NCI-H345 treated with DMSO at 0.1 percent for 48 hours (cell line): ENCODE measurements around the gene FOCAD.
"Not testable (repeated sequence)": the region's sequence is repeated elsewhere in the genome, so short reads cannot be mapped to it uniquely, and the experiment has no call there.

Experiments
- DNase-seq: peaks from one replicate; lab custom pipeline; 2025; ENCODE audit not compliant: unreplicated experiment; lab: John Stamatoyannopoulos, UW

The FOCAD gene, protein sequence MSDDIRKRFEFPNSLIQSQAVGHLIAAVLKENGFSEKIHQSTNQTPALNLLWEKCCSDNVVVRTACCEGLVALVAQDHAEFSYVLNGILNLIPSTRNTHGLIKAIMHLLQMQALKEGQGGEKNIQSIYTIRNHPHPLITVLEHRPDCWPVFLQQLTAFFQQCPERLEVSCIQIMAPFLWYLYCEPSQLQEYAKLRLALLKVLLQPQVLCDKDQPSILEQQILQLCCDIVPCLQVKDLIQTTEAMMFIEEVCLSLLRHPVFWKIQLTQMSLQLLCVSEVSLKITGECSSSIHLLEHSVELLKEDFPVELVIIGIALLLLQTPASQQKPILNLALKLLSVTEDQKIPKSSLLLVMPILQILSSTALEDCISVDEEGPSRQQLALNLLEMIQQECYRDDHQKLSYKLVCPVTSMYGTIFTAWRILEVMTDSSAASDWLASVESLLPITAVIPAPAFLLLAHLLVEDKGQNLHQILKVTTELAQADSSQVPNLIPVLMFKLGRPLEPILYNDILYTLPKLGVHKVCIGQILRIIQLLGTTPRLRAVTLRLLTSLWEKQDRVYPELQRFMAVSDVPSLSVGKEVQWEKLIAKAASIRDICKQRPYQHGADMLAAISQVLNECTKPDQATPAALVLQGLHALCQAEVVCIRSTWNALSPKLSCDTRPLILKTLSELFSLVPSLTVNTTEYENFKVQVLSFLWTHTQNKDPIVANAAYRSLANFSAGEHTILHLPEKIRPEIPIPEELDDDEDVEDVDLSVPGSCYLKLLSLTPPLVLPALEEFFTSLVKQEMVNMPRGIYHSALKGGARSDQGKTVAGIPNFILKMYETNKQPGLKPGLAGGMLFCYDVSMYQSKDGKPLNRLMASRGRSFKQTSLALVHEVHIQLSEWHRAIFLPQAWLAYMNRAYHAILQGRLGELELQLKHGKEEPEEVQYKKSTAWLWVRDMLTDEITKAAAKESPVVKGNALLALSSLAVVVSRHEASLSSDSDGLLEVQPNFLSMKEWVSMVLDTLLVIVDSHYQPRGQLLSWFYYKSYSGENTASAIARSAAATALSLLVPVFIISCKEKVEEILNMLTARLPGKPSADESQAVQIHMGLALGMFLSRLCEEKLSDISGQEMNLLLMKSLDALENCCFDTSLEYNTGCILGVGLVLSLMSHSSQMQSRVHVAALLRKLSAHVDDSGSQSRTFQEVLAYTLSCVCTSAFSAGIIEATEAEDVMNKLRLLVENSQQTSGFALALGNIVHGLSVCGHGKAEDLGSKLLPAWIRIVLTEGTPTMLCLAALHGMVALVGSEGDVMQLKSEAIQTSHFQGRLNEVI (N-terminal part only)

DNA sequence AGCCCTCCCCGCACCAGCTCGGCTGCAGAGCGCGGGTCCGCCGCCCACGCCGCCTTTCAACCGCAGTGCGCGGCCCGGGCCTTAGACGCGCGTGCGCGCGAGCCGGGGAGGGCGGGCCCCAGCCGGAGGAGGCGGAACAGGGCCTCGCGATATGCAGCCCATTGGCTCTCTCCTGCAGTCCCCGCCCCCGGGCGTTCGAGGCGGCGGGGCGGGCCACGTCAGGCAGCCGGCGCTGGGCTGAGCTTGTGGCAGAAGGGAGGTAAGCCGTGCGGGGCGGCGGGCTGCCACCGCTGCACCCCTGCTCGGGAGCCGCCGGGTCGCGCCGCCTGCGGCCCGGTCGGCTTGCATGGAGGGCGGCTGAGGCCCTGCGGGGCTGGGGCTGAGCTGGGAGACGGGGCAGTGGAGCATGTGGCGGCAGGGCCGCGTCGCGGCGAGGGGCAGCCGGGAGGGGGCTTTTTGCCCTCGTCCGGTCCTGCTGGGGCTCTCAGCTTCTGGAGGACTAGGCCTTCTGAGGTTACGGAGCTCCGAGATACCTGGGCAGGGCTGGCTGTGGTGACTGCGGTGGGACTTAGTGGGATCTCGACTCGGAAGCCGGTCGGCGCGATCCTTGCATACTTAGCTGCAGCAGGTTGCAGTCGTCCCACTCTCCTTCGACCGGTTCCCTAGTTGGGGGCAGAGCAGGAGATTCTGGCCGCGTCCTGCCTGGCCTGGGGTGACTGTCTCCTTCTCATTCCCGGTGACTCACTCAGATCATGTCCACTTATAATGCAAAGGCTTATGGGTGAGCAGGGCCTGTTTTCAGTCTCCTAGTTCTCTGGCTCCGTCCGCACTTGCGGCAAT is at the start of gene FOCAD:
TSS of gene FOCAD (plus strand) at position 225 of the 840 bp plus-strand sequence. CDS start 31,095 bp downstream, outside the sequence.
- DNase-seq = peak; percentile 84

DNA sequence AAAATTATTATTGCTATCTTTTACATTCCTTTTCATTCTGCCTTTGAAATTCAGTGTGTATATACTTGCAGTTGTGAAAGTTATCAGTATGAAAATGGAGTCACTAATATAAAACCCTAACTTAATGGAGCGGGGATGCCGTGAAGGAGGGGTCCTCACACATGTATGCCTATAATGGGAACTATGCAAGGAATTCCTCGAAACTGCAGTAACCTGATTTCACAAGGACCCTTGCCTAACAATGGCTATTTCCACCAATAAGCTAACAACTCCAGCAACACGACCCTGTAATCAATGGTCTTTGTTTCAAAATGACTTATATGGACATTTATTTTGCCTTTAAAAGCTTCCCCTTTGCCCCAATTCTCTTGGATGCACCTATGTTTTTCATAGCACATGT is 49.2 kb upstream of the FOCAD start:
- no peak for DNase-seq

DNA sequence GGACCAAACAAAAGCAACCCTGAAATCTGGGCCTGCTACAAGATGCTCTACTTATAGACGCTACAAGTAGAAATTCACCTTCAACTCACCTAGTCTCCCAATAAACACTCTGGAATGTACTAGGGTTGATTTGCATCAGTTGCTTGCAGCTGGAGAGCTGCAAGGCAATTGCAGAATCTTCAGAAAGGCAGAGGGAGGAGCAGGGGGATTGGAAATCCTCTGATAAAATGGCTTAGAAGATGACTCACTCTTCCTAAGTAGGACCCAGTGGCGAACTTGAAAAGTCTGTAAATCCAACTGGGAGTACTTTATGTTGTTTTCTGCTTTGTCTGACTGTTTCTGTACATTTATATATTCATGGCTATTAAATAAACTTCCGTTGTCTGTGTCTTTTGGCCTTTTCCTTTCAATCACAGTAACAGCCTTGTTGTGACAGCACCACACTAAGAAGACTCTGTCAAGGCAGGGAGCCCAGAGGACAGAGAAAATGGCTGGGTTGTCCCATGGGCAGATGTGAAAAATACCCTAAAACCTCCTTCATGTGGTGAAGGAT is 47.1 kb upstream of the FOCAD start:
- DNase-seq = no peak

DNA sequence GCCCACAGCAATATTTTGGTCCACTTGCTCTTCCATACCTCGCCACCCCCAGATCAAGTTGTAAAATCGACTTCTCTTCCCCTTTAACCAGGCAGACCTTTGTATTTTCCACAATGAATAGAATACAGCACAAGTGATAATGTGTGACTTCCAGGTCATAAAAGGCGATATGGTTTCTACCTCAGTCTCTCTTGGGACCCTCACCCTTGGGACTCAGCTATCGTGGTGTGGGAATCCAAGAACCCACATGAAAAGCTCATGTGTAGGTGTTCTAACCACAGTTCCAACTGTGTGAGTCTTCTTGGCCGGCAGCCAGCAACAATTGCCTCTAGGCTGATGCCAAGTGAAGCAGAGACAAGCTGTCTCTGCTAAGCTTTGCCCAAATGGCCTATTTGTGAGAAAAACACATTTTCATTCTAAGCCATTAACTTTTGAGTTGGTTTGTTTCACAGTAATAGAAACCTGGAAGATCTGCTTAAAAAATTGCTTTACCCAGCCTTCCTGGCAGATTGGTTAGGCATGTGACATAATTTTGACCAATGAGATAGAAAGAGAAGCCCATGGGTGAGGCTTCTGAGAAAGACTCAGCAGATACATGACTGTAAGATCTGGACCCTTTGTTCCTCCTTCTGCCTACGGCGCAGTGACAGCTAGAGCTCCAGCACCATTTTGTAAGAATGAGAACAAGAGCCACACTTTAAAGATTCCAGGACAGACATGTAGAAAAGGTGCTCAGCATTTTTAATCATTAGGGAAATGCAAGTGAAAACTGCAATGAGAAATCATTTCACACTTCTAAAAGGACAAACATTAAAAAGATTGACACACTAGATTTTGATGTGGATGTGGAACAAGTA is 43.5 kb upstream of the FOCAD start:
- peak; percentile 40 for DNase-seq

DNA sequence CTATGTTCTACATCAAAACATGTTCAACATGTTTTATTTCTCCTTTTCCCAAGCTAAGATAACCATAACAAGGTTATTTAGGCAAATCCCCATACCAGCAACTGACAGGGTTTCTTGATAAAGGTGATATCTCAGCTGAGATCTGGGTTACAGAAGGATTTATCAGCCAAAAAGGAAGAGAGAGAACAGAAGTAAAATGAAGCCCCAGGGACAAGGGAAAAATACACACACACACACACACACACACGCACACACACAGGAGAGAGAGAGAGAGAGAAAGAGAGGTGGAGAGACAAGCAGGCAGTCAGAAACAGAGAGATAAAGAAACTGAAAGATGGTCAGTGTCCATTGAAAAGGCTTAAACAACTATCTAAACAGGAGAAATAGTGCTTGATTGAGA is 42.0 kb upstream of the FOCAD start:
- DNase-seq = no peak

DNA sequence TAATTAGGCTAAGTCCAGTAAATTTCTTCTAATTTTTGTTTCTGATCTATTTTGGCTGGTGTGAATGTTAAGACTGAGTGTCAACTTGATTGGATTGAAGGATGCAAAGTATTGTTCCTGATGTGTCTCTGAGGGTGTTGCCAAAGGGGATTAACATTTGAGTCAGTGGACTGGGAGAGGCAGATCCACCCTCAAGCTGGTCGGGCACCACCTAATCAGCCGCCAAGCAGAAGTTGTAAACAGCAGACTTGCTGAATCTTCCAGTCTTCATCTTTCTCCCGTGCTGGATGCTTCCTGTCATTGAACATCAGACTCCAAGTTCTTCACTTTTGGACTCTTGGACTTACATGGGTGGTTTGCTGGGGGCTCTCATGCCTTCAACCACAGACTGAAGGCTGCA is 40.4 kb upstream of the FOCAD start:
- DNase-seq = no peak

DNA sequence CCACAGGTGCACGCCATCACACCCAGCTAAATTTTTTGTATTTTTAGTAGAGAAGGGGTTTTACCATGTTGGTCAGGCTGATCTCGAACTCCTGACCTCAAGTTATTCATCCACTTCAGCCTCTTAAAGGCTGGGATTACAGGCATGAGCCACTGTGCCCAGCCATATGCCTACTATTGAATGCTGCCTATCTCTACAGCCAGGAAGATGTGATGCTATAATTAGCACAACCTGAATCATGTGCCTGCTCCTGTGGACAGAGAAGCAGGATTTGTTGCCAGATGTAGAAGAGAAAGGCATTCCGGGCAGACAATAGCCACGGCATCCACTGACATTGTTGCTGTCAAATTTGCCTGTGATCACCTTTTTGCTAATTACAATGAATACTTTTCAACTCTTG is 37.4 kb upstream of the FOCAD start:
- DNase-seq = no peak

DNA sequence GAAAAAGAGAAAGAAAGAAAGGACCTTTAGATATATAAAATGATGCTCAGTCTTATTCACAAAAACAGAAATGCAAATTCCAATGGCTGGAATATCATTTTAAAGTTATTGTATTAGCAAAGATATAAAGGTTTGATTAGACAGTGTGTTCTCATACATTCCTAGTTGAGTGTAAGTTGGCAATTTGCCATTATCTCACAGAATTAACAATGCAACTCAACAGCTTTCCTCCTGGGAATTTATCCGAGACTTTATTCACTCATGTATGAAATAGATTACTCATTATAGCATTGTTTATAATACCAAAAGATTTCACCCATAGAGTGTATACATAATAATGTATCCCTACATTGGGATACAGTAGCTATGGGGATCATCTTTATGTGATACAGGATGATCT is 34.7 kb upstream of the FOCAD start:
- DNase-seq = peak; percentile 51

DNA sequence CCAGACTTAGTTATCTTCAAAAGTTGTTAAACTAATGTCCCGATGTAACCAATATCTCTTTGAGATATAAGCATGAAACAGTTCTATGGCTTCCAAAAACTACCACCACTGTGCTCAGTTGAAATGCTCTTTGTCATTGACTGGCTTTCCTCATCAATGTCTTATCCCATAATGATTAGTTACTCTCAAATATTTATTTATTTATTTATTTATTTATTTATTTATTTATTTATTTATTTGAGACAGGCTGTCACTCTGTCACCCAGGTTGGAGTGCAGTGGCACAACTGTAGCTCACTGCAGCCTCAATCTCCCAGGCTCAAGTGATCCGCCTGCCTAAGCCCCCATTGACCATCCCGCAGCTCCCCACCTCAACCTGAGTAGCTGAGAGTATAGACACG is 33.7 kb upstream of the FOCAD start:
- no peak for DNase-seq

DNA sequence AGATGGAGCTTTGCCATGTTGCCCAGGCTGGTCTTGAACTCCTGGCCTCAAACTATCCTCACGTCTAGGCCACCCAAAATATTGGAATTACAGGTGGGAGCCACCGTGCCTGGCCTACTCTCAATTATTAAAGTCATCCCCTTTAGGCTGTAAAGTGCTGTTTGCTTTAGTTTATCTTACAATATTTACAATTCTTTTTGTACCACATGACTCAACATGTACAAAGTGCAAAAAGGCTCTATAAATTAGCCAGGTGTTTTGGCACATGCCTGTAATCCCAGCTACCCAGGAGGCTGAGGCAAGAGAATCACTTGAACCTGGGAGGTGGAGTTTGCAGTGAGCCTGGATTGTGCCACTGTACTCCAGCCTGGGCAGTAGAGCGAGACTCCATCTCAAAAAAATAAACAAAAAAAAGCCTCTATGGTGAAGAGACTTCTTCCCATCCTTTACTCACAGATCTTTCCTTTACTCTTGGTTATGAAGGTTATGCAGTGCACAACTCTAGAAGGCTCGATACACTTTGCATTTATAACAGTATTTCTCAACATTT is 33.2 kb upstream of the FOCAD start:
- DNase-seq = no peak

DNA sequence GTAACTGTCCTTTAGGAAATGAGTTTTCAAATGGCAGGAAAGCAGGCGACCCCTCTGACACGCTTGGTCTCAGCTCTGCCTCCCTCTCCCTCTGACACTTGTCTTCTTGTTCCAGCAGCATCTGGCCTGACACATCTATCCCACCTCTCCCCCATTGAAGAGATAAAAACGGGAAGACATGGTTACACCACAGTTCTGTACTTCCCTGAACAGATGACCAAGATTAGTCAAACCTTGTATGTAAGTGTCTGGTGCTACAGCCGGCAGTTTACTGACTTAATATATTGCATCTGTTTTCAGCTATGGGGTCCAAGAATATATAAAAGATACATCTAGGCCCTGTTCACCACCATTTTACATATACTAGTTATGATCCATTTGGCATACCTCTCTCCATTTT is 32.1 kb upstream of the FOCAD start:
- no peak for DNase-seq

DNA sequence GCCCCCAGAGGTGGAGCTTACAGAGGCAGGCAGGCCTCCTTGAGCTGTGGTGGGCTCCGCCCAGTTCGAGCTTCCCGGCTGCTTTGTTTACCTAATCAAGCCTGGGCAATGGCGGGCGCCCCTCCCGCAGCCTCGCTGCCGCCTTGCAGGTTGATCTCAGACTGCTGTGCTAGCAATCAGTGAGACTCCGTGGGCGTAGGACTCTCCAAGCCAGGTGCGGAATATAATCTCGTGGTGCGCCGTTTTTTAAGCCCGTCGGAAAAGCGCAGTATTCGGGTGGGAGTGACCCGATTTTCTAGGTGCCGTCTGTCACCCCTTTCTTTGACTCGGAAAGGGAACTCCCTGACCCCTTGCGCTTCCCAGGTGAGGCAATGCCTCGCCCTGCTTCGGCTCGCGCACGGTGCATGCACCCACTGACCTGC is 25.8 kb upstream of the FOCAD start:
- not testable (repeated sequence) for DNase-seq

DNA sequence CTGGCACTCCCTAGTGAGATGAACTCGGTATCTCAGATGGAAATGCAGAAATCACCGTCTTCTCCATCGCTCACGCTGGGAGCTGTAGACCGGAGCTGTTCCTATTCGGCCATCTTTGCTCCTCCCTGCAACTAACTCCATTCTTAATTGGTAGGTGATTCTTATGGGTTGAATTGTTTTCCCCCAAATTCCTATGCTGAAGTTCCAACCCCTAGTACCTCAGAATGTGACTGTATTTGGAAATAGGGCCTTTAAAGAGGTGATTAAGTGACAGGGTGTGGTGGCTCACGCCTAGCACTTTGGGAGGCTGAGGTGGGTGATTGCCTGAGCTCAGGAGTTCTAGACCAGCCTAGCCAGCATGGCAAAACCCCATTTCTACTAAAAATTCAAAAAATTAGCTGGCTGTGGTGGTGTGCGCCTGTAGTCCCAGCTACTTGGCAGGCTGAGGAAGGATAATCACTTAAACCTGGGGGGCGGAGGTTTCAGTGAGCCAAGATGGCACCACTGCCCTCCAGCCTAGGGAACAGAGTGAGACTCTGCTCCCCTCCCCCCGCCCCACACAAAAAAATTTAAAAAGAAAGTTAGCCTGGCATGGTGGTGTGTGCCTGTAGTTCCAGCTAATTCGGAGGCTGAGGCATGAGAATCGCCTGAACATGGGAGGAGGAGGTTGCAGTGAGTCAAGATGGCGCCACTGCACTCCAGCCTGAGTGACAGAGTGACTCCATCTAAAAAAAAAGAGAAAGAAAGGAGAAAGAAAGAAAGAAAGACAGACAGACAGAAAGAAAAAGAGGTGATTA is 25.2 kb upstream of the FOCAD start:
- DNase-seq = no peak

DNA sequence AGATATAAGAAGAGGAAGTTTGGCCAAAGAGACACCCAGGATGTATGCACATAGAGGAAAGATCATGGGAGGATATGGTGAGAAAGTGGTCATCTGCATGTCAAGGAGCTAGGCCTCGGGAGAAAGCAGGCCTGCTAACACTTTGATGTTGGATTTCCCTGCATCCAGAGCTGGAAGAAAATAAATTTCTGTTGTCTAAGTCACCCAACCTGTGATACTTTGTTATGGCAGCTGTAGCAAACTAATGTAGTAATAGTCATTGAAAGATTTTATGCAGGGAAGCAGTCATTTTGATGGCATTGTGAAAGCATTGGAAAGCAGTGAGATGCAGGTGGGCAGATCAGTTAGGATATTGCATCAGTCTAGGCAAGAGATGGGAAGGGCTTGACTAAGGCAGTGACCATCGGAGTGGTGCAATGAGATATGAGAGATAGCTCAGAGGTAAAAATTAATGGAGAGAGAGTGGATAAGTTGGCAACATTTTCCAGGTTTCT is 24.5 kb upstream of the FOCAD start:
- no peak for DNase-seq

DNA sequence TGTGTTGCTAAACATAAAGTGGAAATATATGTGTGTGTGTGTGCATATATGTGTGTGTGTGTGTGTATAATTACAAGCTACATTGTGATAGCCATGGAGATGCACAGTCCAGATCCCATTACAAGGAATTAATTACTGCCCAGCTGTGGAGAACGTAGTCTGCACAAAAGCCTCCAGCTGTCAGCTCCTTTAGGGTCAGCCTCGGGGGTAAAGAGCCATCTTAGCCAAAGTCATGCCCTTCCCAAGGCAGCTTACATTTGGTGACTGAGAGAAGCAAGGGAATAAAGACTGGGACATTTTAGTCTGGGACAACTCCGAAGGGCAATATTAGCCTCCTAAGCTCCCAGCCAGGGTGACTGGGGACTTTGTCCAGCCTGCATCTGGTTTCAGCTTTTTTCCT is 21.9 kb upstream of the FOCAD start:
- no peak for DNase-seq

DNA sequence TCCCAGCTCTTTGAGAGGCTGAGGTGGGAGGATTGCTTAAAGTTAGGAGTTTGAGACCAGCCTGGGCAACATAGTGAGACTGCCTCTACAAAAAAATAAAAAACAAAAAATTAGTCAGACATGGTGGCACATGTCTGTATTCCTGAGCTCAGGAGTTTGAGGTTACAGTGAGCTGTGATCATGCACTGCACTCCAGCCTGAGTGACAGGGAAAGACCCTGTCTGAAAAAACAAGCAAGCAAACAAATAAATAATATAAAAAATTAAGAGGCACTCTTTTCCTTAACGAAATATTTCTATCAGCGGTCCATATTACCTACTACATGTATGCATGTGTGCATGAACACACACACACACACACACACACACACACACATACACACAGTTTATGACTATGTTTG is 20.9 kb upstream of the FOCAD start:
- DNase-seq = no peak

DNA sequence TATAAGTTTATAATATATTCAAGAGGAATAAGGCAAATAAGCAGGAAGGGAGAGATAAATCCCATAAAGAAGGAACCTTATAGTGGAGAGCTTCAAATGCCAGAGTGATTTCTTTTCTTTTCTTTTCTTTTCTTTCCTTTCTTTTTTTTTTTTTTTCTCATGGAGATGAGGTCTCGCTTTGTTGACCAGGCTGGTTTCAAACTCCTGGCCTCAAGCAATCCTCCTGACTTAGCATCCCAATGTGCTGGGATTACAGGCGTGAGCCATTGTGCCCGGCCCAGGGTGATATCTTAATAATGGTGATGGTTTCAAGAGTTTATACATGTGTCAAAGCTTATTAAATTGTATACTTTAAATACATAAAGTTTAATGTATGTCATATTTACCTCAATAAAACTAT is 19.6 kb upstream of the FOCAD start:
- DNase-seq = no peak

DNA sequence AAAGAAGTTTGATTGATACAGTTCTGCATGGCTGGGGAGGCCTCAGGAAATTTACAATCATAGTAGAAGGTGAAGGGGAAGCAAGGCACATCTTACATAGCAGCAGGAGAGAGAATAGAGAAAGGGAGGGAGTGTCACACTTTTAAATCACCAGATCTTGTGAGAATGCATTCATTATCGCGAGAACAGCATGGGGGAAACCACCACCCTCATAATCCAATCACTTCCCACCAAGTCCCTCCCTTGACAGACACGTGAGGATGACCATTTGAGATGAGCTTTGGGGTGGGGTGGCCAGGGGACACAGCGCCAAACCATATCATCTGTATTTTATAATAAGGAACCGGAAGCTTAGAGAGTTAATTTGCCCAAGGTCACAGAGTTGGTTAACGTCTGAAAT is 13.7 kb upstream of the FOCAD start:
- no peak for DNase-seq
